ENCODE data around the gene TRIM52.
"Not testable (repeated sequence)": the region's sequence is repeated elsewhere in the genome, so short reads cannot be mapped to it uniquely, and the experiment has no call there.

Gene TRIM52

DNA sequence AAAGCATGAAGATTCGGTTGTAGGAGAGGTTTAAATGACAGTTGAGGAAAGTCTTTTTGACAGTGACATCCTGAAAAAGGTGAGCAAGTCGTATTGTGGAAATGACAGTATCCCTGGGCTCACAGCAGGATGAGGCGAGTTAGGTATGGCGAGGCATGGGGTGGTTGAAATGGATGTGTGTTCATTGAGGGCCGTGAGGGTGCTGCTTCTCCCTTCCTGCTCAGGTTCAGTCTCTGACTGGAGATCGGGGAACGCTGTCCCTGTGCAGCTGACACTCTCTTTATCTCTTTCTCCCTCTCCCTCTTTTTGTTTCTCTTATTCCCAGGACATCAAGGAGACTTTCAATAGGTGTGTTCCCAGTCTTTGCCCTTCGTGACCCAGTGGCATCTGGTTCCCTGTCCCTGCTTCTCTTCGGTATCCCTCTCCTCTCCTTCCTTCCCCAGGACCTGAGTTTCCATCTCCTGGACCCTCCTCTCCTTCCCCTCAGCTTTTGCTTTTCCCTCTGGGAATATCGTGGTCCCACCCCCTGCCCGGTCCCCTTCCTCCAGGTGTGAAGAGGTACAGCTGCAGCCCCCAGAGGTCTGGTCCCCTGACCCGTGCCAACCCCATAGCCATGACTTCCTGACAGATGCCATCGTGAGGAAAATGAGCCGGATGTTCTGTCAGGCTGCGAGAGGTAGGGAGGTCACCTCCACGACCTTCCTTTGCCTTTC lies 27.7 kb downstream of the TRIM52 start:
- DNase-seq = no peak

DNA sequence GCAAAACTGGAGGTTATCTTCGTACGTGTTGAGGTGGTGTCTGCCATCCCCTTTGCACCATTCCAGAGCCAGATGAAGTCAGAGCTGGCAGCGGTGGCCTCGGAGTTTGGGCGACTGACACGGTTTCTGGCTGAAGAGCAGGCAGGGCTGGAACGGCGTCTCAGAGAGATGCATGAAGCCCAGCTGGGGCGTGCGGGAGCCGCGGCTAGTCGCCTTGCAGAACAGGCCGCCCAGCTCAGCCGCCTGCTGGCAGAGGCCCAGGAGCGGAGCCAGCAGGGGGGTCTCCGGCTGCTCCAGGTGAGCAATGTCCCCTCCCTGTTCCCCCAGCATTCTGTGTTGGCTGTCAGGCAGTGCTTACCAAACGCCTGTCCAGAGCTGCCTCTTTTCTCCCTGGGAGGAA lies 28.4 kb downstream of the TRIM52 start:
- DNase-seq = no peak

DNA sequence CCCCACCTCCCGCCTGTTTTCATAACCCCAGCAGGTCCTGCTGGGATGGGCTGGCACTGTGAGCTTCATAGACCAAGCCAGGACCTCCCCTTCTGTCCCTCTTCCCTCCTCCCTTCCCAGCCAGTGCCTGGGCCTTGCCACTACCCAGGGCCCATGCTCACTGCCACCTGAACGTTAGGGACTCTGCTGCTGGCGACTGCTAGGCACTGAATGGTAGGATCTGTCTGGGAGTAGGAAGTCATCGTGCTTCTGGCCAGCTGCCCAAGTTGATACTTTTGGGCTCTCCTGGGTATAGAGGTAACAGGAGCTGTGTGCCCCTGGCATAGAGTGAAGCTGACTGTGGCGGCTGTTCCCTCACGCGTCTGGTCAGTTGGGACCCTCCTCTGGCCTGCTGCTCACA lies 29.5 kb downstream of the TRIM52 start:
- no peak for DNase-seq

DNA sequence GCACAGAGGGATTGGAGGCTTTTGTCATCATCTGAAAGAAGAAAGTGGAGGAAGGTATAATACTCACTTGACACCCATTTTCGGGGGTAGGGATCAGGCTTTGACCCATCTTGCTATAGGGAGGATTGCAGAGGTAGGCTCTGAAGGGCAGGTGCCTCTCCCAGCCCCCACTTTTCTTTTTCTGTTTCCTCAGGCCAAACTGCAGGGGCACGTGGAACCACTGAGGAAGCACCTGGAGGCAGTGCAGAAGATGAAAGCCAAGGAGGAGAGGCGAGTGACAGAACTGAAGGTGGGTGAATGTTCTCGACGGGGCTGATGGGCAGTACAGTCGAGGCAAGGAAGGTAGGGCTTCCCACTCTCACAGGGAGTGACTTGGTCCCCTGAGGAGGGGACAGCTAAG lies 30.4 kb downstream of the TRIM52 start:
- no peak for DNase-seq

DNA sequence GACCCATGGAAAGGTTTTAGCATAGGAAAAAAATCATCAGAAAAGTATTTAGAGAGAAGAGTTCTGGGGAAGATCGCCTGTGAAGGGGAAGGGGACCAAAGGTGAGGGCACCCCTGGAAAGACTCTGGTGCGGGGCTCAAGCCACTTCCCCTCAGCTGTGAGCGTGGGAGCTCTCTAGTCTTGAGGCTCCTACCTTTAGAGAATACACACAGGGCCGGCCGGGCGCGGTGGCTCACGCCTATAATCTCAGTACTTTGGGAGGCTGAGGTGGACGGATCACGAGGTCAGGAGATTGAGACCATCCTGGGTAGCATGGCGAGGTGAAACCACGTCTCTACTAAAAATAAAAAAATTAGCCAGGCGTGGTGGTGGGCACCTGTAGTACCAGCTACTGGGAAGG lies 30.9 kb downstream of the TRIM52 start:
- DNase-seq = no peak

DNA sequence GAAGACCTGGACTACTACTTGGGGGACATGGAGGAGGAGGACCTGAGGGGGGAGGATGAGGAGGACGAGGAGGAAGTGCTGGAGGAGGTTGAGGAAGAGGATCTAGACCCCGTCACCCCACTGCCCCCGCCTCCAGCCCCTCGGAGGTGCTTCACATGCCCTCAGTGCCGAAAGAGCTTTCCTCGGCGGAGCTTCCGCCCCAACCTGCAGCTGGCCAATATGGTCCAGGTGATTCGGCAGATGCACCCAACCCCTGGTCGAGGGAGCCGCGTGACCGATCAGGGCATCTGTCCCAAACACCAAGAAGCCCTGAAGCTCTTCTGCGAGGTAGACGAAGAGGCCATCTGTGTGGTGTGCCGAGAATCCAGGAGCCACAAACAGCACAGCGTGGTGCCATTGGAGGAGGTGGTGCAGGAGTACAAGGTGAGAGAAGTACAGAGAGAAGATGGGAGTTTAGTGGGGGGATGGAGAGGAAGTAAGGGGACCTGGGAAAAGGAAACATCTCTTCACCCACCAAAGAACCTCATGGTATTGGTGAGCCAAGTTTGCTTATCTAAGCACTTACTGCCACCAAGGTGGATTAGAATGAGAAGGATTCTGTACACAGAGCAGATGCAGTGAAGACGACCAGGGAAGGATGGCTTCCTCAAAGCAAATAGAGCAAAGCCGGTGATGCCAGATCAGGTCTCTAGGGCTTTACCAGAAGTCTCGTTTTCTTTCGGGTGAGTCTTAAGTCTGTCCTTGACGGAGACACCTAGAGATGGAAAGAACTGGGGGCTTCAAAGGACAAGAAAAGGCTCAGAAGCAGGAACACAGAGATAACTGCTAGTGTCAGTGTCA lies 36.3 kb downstream of the TRIM52 start:
- DNase-seq = no peak

DNA sequence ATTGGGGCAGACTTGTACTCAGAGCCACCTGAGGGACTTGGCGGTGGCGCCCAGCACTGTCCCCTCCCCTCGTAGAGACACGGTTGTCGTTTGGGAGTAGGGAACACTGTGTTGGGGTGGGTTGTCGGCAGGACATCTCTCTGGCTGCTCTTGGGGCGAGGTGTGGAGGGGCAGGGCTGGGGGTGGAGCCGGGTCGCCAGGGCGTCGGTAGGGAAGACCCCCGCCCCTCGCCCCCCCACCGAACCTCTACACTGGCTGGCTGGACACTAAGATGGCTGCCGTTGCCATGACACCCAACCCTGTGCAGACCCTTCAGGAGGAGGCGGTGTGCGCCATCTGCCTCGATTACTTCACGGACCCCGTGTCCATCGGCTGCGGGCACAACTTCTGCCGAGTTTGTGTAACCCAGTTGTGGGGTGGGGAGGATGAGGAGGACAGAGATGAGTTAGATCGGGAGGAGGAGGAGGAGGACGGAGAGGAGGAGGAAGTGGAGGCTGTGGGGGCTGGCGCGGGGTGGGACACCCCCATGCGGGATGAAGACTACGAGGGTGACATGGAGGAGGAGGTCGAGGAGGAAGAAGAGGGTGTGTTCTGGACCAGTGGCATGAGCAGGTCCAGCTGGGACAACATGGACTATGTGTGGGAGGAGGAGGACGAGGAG lies 37.1 kb downstream of the TRIM52 start:
- DNase-seq = no peak

DNA sequence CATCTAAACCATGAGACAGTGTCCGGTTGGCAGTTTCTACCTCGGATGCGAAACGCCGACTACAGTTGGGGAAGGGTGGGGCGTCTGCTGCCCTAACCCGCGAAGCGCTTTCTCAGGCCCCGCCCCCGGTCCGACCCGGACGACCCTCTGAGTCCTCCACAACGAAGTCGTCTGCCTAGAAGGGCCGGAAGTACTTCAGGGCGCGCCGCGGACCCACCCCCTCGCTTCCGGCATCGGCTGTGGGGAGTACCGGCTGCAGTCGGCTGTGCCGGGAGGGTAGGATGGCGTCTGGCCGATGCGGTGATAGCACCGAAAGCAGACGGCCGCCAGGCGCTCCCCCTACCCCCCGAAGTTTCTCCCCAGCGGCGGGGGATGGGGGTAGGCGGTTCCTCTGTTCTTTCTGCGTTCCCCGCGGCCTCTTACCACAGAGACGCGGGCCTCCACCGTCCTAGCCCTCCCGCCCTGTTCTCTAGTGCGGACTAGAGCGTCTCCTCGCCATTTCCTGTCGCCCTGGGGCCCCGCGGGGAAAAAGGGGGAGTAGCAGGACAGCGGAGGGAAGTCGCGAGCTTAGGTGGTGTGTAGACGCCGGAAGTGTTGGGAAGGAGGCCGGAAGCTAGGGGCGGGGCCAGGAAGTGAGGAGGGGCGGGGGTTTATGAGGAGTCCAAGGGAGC lies 37.8 kb downstream of the TRIM52 start, which contains the start of gene TRIM41:
Gene TRIM41 (plus strand): TSS at position 224 of the 671 bp plus-strand sequence. CDS start 719 bp downstream, outside the sequence.
- no peak for DNase-seq

DNA sequence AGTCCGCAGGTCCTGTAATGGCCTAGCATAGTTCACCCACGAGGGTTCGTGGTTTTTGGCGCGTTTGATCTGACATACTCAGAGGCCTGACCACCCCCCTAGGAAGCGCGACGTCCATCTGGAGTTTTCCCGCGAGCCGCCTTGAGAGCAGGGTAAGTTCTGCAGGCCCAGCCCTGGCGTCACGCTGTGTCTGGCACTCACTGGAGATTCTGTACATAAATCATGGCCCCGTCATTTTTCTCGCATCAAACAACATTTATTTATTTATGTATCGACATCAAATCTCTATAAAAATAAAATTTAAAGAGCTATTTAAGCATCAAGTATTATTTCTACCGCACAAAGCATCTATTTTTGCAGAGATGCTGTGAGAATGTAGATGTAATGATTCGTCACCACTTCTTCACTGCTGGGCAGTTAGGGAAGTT lies 38.3 kb downstream of the TRIM52 start:
- no peak for DNase-seq

DNA sequence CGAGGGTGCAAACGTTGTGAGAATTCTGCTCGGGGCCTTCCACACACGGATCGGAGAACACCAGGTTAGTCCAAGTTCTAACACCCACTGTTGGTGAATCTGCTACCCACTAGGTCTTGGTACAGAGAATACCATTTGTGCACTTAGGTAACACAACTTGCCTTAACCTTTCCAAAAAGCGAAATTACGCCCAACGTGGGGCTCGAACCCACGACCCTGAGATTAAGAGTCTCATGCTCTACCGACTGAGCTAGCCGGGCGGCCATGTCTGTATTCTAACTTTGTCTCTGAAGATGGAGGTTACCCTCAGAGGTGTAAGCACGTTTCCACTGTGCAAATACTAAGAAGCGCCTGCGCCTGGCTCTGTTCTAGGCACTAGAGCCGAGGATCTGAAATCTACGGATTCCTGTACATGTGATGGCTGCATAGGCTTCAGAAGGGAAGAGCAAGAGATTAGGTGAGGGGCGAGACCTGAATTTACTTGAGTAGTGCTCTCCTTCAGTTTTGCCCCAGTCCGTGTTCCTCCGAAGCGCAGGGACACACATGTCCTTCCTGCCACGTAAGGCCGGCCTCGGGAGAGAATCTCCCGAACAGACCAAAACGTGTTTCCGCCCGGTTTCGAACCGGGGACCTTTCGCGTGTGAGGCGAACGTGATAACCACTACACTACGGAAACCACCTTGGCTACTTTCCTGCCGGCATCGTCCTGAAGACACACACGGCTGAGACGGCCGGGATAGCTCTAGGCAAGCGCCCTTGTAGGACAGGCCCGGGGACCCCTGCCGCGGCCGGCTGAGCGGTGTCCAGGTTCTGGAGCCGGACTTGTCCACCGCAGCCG lies 38.9 kb downstream of the TRIM52 start:
- DNase-seq = no peak

DNA sequence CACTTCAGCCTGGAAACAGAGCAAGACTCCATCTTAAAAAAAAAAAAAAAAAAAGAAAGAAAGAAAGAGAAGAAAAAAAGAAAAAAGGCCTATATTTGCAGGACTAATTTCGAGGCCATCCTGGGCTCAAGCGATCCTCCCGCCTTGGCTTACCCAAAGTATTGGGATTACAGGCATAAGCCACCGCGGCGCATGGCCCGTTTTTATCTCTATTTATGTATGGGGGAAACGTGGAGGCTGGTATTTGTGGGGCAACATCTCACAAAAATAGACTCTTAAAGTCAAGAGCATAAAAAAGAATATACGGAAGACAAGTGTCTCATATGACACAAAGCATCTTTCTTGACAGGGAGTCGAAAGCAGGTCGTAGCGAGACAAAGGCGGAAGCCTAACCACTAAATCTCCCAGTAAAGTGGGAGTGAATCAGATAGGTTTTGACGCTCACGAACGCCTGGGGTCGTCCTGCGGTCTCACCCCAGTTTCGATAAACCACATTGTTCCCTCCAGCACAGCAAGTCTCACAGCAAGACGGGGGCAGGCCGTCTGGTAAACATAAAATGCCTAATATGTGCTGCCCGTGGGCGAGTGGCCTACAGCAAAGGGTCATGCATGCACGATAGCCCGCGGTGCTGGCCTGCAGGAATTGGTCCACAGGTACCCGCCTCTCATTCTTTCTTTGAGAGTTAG lies 39.7 kb downstream of the TRIM52 start:
- no peak for DNase-seq

DNA sequence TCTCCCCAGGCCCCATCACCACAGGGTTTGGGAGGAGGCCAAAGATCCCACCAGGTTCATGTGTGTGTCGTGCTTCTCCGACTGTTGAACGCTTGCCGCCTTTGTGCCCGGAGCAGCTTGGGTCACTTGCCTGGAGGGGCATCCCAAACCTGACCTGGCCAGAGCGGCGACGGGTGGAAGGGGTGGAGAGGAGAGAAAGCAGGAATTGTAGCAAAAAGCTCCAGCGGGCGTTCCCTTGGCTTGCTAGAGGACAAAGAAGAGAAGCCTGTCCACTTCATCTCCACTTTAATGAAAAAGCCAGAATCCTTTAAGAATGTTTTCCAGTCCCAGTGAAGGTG lies 40.8 kb downstream of the TRIM52 start:
- no peak for DNase-seq

DNA sequence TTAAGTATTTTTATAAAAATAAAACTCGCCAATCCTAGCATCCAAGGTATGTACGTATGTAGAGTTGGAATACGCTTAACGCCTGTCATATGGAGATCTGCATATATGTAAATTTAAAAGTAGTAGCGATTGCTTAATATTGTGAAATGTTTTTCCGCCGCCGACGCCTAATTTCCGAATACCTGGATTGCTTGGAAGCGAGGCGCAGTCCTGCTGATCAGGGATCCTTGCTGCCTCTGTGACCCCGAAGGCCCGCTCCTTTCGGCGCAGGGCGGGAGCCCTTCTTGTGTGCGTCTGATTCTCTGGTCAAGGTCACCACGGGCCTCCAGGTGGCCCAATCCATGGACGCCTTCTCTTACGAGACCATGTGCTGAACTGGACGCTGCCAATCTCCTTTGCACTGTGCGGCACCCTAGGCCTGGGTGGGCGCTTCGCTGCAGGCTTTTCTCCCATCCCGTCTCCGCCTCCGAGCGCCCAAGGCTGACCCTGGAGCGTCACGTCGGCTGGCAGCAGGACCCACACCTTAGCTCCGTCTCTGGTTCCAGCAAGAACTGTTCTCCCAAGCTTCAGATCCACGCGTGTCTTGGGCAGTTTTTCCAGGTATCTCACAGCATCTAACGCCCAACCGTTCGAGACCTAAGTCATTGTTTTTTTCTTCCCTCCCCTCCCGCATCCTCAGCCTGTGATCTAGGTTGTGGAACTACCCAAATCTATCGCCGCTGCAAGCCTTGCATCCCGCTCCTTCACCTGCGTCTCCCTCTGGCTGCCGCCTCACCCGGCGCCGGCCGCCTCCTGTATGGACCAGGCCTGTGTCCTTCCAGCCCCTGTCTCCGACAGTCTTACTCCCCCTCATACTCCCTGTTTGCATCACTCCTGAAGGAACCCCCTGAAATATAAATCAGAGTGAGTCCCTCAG lies 41.4 kb downstream of the TRIM52 start:
- no peak for DNase-seq

DNA sequence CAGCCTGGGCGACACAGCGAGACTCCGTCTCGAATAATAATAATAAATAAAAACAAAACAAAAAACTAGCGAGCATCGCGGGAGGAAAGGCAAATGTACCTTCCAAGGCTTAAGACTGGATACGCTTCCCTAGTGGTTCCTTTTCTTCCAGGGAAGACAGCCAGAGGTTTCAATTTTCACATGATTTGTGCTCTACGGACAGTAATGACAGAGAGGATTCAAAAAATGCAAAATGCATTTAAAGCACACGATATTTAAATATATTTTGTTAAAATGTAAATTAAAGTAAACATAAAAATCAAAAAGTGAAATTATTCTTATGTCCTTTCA lies 42.2 kb downstream of the TRIM52 start:
- DNase-seq = no peak

DNA sequence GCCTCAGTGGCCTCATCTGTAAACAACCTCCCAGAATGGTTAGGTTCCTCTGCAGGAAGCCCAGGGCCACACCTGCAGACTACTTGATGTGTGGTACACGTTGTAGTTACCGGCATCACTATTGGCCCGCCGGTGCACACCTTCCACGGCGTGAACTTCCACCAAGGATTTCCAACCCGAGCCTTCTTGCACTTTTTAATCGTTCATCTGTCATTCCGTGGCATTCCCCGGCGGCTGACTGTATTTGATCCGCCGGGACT lies 43.2 kb downstream of the TRIM52 start:
- no peak for DNase-seq

DNA sequence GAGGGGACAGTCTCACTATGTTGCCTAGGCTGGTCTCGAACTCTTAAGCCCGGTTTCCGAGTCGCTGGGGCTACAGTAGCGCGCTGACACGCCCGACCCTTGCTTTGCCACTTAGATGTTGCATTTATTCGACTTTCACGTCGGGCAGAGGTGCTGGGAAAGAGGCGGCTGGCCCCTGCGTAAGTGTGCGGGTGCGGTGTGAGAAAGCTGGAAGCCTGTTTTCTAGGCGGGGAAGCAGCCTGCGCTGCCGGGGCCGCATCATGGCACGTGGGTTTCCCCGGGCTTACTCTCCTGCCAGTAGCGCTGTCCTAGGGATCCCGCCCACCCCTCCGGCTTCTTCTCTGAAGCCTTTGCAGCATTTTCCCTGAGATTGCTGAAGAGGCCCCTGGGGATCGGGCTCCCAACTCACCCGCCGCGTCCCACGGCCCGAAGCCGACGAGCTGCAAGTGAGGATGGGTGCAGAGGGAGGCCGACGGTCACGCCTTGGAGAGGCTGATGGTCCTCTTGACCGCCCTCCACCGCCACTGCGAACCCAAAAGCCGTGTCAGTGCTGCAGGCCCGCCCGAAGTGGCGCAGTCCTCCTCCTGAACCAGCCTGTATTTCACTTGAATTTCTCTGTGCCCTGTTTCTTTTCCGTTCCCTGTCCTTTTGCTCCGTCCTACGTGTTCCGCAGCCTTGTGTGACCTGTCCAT lies 43.7 kb downstream of the TRIM52 start:
- no peak for DNase-seq

DNA sequence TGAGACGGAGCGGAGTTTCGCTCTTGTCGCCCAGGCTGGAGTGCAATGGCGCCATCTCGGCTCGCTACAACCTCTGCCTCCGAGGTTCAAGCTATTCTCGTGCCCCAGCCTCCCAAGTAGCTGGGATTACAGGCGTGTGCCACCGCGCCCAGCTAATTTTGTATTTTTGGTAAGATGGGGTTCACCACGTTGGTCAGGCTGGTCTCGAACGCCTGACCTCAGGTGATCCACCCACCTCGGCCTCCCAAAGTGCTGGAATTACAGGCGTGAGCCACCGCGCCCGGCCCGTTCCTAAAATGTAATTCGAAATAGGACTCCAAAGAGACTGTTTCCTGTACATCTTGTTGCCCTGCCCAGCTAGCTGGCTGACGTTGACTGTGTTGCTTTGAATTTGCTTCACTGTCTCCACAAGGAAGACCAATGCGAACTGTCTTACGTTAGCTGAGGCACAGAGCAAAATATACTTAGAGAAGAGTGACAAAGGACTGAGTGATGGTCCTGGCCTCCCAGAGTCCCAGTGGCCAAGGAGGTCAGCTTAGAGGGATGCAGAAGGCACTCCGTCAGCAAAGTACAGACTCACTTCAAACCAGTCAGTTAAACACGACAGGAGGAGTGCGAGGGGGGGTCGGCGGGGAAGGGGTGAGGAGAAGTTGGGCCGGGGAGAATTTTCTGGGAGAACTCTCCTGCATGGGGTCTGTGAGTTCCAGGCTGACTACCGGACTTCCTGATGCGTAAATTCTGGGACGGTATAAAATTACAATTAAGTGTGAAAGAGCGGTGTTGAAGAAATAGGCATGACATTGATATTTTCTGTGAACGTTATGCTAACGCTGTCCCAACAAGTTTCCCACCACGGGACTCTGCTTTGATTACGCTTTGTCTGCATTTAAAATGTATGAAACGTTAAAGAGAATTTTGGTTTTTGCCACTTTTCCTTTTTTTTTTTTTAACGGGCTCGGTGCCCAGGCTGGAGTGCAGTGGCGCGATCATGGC lies 44.6 kb downstream of the TRIM52 start:
- no peak for DNase-seq

DNA sequence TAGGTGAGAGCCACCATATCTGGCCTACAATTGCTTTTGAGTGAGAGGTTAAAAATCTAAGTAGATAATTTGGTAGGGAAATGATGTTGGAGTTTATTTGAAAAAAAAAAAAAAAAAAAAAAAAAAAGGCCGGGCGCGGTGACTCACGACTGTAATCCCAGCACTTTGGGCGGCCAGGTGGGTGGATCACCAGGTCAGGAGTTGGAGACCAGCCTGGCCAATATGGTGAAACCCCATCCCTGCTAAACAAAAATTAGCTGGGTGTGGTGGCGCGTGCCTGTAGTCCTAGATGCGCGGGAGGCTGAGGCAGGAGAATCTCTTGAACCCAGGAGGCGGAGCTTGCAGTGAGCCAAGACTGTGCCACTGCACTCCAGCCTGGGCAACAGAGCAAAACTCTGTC lies 46.7 kb downstream of the TRIM52 start:
- DNase-seq = not testable (repeated sequence)

DNA sequence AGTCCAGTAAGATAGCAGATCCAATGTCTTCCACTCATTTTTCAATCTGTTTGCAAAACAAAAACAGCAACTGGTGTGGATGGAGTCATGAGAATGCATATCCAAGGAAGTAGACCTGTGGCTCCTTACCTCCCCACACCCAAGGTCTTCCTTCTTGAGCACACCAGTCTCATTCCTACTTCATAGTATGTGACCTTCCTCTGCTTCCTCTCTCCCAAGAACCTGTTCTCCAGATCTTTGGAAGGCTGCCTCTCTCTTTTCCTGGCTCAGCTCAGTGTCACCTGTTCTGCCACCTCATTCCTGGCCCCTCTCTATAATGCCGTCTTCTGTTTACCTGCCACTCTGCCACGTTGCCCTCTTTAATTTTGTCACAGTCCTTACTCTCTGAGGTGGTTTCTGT lies 48.0 kb downstream of the TRIM52 start:
- DNase-seq = no peak

All from Kasumi-1 (cell line).